IPS-NIHi7 (cell line): ENCODE measurements around the gene MTARC2.
"Not testable (repeated sequence)": the region's sequence is repeated elsewhere in the genome, so short reads cannot be mapped to it uniquely, and the experiment has no call there.

Experiments
- DNase-seq: peaks from one replicate; pipeline ENCODE4 v3.0.0; 2012; ENCODE audit warnings: mixed read lengths; ENCODE audit errors: extremely low spot score

Gene MTARC2

GRCh38 chr1:220748089-220748934 is at the start of gene MTARC2:
TSS of gene MTARC2 (plus strand) at chr1:220748322. CDS start at chr1:220748532, 210 bp downstream.
- DNase-seq = peak; percentile 76

- no peak for DNase-seq
Observed at GRCh38 chr1:220698607-220699016, 49.5 kb upstream of the MTARC2 start.

- no peak for DNase-seq
Observed at GRCh38 chr1:220699044-220699443, 49.1 kb upstream of the MTARC2 start.

- DNase-seq = peak; percentile 63
Observed at GRCh38 chr1:220700556-220701179, 47.5 kb upstream of the MTARC2 start.

- no peak for DNase-seq
Observed at GRCh38 chr1:220701974-220702373, 46.1 kb upstream of the MTARC2 start.

GRCh38 chr1:220702733-220703270 is 45.3 kb upstream of the MTARC2 start:
- no peak for DNase-seq

GRCh38 chr1:220703305-220703704 is 44.8 kb upstream of the MTARC2 start:
- no peak for DNase-seq

- DNase-seq = no peak
Observed at GRCh38 chr1:220705782-220706181, 42.3 kb upstream of the MTARC2 start.

GRCh38 chr1:220706480-220706879 is 41.6 kb upstream of the MTARC2 start:
- no peak for DNase-seq

- no peak for DNase-seq
Observed at GRCh38 chr1:220707160-220707559, 41.0 kb upstream of the MTARC2 start.

- no peak for DNase-seq
Observed at GRCh38 chr1:220708244-220708643, 39.9 kb upstream of the MTARC2 start.

- DNase-seq = no peak
Observed at GRCh38 chr1:220708936-220709801, 39.0 kb upstream of the MTARC2 start.

- DNase-seq = no peak
Observed at GRCh38 chr1:220710333-220710732, 37.8 kb upstream of the MTARC2 start.

- DNase-seq = no peak
Observed at GRCh38 chr1:220711056-220711809, 36.9 kb upstream of the MTARC2 start.

- DNase-seq = not testable (repeated sequence)
Observed at GRCh38 chr1:220715986-220716385, 32.1 kb upstream of the MTARC2 start.

- no peak for DNase-seq
Observed at GRCh38 chr1:220717800-220718640, 30.1 kb upstream of the MTARC2 start.

- DNase-seq = not testable (repeated sequence)
Observed at GRCh38 chr1:220721266-220721665, 26.9 kb upstream of the MTARC2 start.

- peak; percentile 51 for DNase-seq
Observed at GRCh38 chr1:220726634-220727033, 21.5 kb upstream of the MTARC2 start.

- DNase-seq = no peak
Observed at GRCh38 chr1:220727519-220727918, 20.6 kb upstream of the MTARC2 start.

GRCh38 chr1:220730486-220730885 is 17.6 kb upstream of the MTARC2 start:
- DNase-seq = no peak
